Heart right ventricle (tissue), 16 donors: Measurements from ENCODE around the gene PKDCC. TPM values are rescaled to one million over a fixed set of nuclear protein-coding genes. Genes with fewer than 3 reads are reported as not detected.
A peak's percentile ranks its signal among the peaks of the same experiment; 100 is the strongest.

ENCODE experiments used
- ATAC-seq, 8 donors: fragments of 200-7000 bp; cut with Tn5 transposase; one replicate each; pipeline ENCODE4 v1.9.1; 2020; ENCODE audit warnings: mild to moderate bottlenecking in 8 of 8, moderate library complexity in 8 of 8, moderate number of reproducible peaks in 1 of 8
- DNase-seq, 2 donors: peaks; one replicate each; pipeline ENCODE4 v3.0.0-alpha.2; 2020
- H3K27ac ChIP-seq, 10 donors: fragments of 200-600 bp; sonication (generic) in 2 of 10; one replicate each; pipeline versions ENCODE4 v1.5.0 to v1.8.0; 2020 to 2022; ENCODE audit warnings: mild to moderate bottlenecking in 3 of 10
- H3K27me3 ChIP-seq, 7 donors: fragments of 200-600 bp; one replicate each; pipeline ENCODE4 v1.8.0; 2021 to 2022; ENCODE audit warnings: mild to moderate bottlenecking in 2 of 7
- H3K36me3 ChIP-seq, 9 donors: fragments of 200-600 bp; sonication (generic) in 1 of 9; one replicate each; pipeline versions ENCODE4 v1.5.0 to v1.8.0; 2020 to 2022; ENCODE audit warnings: mild to moderate bottlenecking in 2 of 9
- H3K4me1 ChIP-seq, 9 donors: fragments of 200-600 bp; sonication (generic) in 1 of 9; one replicate each; pipeline versions ENCODE4 v1.5.0 to v1.8.0; 2020 to 2022; ENCODE audit warnings: mild to moderate bottlenecking in 4 of 9
- H3K4me3 ChIP-seq, 10 donors: fragments of 200-600 bp; sonication (generic) in 2 of 10; one replicate each; pipeline versions ENCODE4 v1.5.0 to v1.8.0; 2020 to 2022; ENCODE audit warnings: mild to moderate bottlenecking in 7 of 10, moderate library complexity in 2 of 10
- H3K9me3 ChIP-seq, 11 donors: fragments of 200-600 bp in 10 of 11; sonication (generic) in 2 of 11; one replicate each; pipeline versions ENCODE4 v1.5.0 to v1.8.0; 2013 to 2022; ENCODE audit warnings: mild to moderate bottlenecking in 2 of 11, control low read depth in 1 of 11, moderate library complexity in 1 of 11
- WGBS, 2 donors: extraction: QIAGEN DNeasy Blood & Tissue Kit; methylation state at CpG; one replicate each; pipeline ENCODE4 v1.1.7; 2013; ENCODE audit warnings: inconsistent platforms in 1 of 2; 5-methylcytosine and 5-hydroxymethylcytosine counted together
- intact Hi-C, 10 donors: fragments of 100-400 bp; cut with DNase I; formaldehyde crosslinking; loops; one replicate each; pipeline versions ENCODE4 v1.11.1 to v1.14.2; 2022
- polyA plus RNA-seq, 2 donors: library from polyadenylated mRNA; stranded (reverse); fragments of 200-250 nt; gene quantifications; one replicate each; pipeline ENCODE4 v1.2.3, GENCODE V29; 2013
- total RNA-seq, 10 donors: library from RNA; stranded (reverse); fragmentation: NEBNext Ultra II Directional in 3 of 10; extraction: Animal tissue kit (Norgen Biotek cat#: 25700) in 3 of 10; gene quantifications; one replicate each; pipeline versions ENCODE4 v1.2.1 to v1.2.4, GENCODE V29; 2021 to 2023
- TF ChIP-seq, protein P1 (sequence below), 9 donors: fragments of 200-600 bp; sonication (generic) in 2 of 9; IDR thresholded peaks; one replicate each; pipeline versions ENCODE4 v1.5.0 to v1.8.0; 2021 to 2022; ENCODE audit warnings: antibody characterized with exemption in 9 of 9, mild to moderate bottlenecking in 5 of 9, moderate library complexity in 1 of 9
- donor health status: Arrhythmogenic right ventricular cardiomyopathy.
- donor health status: ischemic (EF 13 %, LVEDD 7.1; RV severe dilation, severe dysfunction).
- donor health status: healthy with polysubstance abuse.
- donor health status: DM: no; HTN: yes; CAD: no.
- donor health status: DM: no; HTN: no; CAD: no.
- donor health status: ischemic (EF 25% LVEDD 6.9; RV normal size, moderate dysfunction).
- donor health status: ischemic (EF 25% LVEDD 5.7; RV mildly dilated, moderate dysfunction).
- donor health status: healthy.
- donor health status: DM: yes; HTN: yes; CAD: no.
- donor health status: Ischemic cardiomyopathy.
- donor health status: ischemic (EF 35%, LVEDD 5.7; RV mildly dilated, moderate dysfunction).
- donor health status: nonischemic (EF 11% LVEDD 7.7; RV severe dilation, severe dysfunction).
- donor health status: DM: yes; HTN: yes; CAD: no.
- donor health status: PGD.
- donor health status: ischemic (EF 29% LVEDD 5.4; RV normal size, mild dysfunction).
- donor health status: nonischemic (EF 23%, LVEDD 6.1; RV moderate dilation, normal function).

PKDCC gene
- total and polyA plus RNA-seq, 12 donors = 25.1 to 263 (median 51.4) TPM

DNA sequence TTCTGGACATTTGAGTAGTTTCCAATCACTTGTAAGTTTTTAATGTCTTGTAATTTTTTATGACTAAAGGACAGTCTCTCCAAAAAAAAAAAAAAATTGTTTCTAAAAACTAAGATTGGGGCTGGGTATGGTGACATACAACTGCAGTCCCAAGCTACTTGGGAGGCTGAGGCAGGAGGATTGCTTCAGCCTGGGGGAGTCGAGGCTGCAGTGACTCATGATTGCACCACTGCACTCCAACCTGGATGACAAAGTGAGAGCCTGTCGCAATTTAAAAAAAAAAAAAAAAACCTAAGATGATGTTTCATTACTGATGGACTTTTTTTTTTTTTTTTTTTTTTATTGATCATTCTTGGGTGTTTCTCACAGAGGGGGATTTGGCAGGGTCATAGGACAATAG lies 34.4 kb upstream of the PKDCC start:
- ATAC-seq (no peak), DNase-seq (no peak)
- 75 to 88% methylated on average over 2 of the region's 2 CpGs for WGBS, 2 donors
- Histone ChIP-seq H3K27me3 (no peaks in the 10 kb centered on the region), H3K9me3 (no peaks in the 10 kb centered on the region), H3K36me3 (no peaks in the 10 kb centered on the region), H3K4me1 (peaks cover 0 to 17% (median 10%) of the 10 kb centered on the region in 9 donors), H3K4me3 (no peak overlapping the region), H3K27ac (no peak overlapping the region)
- intact Hi-C loops = no loop called here
- TF ChIP-seq, protein P1, sequence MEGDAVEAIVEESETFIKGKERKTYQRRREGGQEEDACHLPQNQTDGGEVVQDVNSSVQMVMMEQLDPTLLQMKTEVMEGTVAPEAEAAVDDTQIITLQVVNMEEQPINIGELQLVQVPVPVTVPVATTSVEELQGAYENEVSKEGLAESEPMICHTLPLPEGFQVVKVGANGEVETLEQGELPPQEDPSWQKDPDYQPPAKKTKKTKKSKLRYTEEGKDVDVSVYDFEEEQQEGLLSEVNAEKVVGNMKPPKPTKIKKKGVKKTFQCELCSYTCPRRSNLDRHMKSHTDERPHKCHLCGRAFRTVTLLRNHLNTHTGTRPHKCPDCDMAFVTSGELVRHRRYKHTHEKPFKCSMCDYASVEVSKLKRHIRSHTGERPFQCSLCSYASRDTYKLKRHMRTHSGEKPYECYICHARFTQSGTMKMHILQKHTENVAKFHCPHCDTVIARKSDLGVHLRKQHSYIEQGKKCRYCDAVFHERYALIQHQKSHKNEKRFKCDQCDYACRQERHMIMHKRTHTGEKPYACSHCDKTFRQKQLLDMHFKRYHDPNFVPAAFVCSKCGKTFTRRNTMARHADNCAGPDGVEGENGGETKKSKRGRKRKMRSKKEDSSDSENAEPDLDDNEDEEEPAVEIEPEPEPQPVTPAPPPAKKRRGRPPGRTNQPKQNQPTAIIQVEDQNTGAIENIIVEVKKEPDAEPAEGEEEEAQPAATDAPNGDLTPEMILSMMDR (IDR thresholded peaks at IDR 0.05) = no peak

DNA sequence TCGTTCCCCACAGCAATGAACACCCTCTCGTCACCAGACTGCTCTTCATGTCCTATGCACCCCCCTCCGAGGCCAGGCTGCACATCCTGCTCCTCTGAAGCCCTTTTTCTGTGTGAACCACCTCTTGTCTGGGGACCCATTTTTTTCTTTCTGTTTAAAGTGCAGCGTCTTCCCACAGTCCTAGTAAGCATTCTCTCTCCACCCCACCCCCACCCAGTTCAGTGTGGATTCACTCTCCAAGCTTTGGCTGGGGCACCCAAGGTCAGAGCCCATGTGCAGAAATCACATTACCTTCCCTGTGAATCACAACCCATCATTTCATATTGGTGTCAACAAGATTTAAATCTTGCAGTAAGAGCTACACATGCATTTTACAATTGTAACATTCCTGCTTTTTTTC lies 26.4 kb upstream of the PKDCC start:
- ATAC-seq (peak in 6 of 8 donors; percentile 39 to 78 (median 47)), DNase-seq (peak in 1 of 2 donors; percentile 21)
- no peak overlapping the region for H3K4me3 ChIP-seq
- TF ChIP-seq, protein P1 (IDR thresholded peaks at IDR 0.05) = no peak
- H3K4me1 ChIP-seq = peaks cover 8 to 39% (median 26%) of the 10 kb centered on the region in 9 donors
- 34 to 36% methylated on average over 4 of the region's 4 CpGs for WGBS, 2 donors
- intact Hi-C loops = no loop called here
- peak overlapping the region in 4 of 10 donors; percentile 1 to 51 (median 20) for H3K27ac ChIP-seq
- no peaks in the 10 kb centered on the region for H3K9me3 ChIP-seq
- H3K27me3 ChIP-seq = no peaks in the 10 kb centered on the region
- no peaks in the 10 kb centered on the region for H3K36me3 ChIP-seq

DNA sequence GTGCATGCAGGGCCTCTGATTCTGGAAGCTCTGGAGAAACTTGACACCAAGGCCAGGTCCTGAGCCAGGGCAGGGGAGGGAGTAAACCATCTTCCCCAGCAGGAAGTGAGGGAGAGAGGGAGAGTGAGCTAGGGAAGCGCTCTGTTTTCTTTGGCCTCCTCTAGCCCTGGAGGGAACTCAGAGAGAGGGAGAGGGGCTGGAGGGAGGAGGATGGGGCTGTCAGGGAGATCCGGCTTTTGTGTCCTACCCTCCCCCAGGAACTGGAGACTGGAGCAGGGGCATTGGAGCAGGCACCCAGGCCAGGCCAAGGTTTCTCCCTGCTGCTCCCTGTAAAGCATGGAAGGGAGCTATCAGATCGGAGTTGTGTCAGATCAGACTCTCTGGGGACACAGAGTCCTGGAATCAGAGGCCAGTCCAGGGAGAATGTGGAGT lies 22.7 kb upstream of the PKDCC start:
- no peak overlapping the region for H3K4me3 ChIP-seq
- H3K27me3 ChIP-seq = no peaks in the 10 kb centered on the region
- H3K4me1 ChIP-seq = peaks cover 13 to 65% (median 38%) of the 10 kb centered on the region in 9 donors
- ATAC-seq (peak; percentile 71 to 88 (median 83)), DNase-seq (peak; percentile 46 to 71)
- 34 to 35% methylated on average over 3 of the region's 3 CpGs for WGBS, 2 donors
- intact Hi-C loops = no loop called here
- H3K36me3 ChIP-seq = no peaks in the 10 kb centered on the region
- TF ChIP-seq, protein P1 (IDR thresholded peaks at IDR 0.05) = no peak
- H3K9me3 ChIP-seq = no peaks in the 10 kb centered on the region
- H3K27ac ChIP-seq = peak overlapping the region in 9 of 10 donors; percentile 50 to 75 (median 67)

DNA sequence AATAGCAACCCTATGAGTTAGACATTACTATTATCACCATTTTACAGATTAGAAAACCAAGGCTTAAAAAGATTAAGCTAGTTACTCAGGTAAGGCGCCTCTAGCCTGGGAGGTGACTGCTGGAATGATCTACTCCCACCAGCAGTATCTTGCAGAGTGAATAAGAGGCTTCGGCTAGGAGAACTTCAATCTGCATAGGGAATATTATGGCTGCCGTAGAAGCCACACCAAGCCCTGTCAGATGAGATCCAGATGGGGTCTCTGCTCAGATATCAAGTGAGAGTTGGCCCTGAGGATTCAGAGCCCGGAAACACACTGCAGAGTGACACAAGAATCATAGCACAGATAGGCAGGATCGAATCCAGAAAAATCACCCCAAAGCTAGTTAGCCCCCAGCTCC lies 21.5 kb upstream of the PKDCC start:
- intact Hi-C loops = no loop called here
- H3K27ac ChIP-seq = peak overlapping the region in 3 of 10 donors; percentile 70 to 75 (median 75)
- DNase-seq (no peak), ATAC-seq (no peak)
- H3K36me3 ChIP-seq = no peaks in the 10 kb centered on the region
- 72 to 80% methylated on average over 5 of the region's 5 CpGs for WGBS, 2 donors
- H3K4me1 ChIP-seq = peaks cover 13 to 59% (median 34%) of the 10 kb centered on the region in 9 donors
- H3K27me3 ChIP-seq = no peaks in the 10 kb centered on the region
- TF ChIP-seq, protein P1 (IDR thresholded peaks at IDR 0.05) = no peak
- H3K9me3 ChIP-seq = no peaks in the 10 kb centered on the region
- no peak overlapping the region for H3K4me3 ChIP-seq
